GM12865 (cell line): ENCODE results near the gene SCTR.

ENCODE experiments used
- DNase-seq: peaks from one replicate; pipeline ENCODE4 v3.0.0; 2010; ENCODE audit warnings: low read depth
- H3K4me3 ChIP-seq: 2 replicates; pipeline ENCODE4 v1.5.1; 2011; ENCODE audit warnings: mild to moderate bottlenecking, low read depth, low read length, control low read depth
- TF ChIP-seq, protein P1 (sequence below): IDR thresholded peaks from 2 replicates; pipeline ENCODE4 v1.5.1; 2011; ENCODE audit warnings: low read length, control low read depth, low read depth, inconsistent platforms; ENCODE audit not compliant: insufficient read depth; ENCODE audit errors: missing control alignments

SCTR gene

DNA sequence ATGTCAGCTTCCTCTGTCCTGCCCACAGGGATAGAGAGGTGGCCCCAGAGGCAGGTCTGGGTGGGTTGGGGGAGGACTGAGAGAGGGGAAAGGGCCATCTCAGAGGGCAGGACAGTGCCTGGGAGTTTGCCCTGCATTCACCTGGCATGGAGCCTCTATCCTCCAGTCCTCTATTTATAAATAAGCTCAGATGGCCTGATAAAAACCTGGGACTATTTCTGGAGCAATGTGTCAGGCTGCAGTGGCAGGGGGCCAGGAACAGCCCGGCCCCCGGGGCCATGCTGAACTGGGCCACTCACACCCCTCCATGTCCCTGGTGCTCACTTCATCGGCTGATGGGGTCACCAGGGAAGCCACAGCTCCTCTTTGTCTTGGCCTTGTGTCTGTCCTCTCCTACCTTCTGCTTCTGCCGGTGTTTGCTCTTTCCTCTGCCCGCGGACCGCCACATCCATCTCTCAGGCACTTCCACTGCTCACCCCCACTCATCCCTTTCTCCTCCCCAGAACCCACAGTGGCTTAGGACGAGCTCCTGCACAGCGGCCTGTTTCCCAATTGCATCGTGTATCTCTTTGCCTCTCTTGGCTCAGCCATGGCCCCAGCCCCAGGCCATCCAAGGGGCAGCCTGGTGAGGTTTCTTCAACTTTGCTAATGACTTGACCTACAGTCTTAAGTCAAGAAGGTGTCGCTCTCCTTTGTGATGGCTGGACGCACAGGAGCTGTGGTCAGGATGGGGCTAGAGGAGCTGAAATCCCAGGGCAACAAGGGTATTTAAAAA lies 38.8 kb downstream of the SCTR start:
- no peak for DNase-seq
- no peak overlapping the region for H3K4me3 ChIP-seq

DNA sequence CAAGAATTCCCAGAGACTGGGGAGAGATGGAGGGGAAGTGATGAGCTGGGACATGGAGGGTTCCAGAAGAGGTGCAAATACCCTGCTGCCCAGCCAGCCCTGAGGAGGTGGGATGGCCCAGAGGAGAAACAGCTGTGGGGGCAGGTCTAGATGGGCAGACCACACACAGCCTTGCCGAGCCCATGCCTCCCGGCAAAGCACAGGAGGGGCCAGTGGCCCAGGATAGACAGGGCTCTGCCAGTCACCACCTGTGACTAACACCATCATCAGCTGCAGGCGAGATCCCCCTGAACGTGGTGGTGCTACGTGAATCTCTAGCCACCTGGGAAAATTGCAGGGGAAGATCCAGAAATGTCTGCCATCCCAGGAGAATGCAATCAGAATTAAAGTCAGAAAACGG lies 39.4 kb downstream of the SCTR start:
- no peak for DNase-seq
- no peak overlapping the region for H3K4me3 ChIP-seq
- TF ChIP-seq, protein P1, sequence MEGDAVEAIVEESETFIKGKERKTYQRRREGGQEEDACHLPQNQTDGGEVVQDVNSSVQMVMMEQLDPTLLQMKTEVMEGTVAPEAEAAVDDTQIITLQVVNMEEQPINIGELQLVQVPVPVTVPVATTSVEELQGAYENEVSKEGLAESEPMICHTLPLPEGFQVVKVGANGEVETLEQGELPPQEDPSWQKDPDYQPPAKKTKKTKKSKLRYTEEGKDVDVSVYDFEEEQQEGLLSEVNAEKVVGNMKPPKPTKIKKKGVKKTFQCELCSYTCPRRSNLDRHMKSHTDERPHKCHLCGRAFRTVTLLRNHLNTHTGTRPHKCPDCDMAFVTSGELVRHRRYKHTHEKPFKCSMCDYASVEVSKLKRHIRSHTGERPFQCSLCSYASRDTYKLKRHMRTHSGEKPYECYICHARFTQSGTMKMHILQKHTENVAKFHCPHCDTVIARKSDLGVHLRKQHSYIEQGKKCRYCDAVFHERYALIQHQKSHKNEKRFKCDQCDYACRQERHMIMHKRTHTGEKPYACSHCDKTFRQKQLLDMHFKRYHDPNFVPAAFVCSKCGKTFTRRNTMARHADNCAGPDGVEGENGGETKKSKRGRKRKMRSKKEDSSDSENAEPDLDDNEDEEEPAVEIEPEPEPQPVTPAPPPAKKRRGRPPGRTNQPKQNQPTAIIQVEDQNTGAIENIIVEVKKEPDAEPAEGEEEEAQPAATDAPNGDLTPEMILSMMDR: no peak

More for the DNA sequence above, 38.8 kb downstream of the SCTR start:
- TF ChIP-seq, protein P1: no peak

DNA sequence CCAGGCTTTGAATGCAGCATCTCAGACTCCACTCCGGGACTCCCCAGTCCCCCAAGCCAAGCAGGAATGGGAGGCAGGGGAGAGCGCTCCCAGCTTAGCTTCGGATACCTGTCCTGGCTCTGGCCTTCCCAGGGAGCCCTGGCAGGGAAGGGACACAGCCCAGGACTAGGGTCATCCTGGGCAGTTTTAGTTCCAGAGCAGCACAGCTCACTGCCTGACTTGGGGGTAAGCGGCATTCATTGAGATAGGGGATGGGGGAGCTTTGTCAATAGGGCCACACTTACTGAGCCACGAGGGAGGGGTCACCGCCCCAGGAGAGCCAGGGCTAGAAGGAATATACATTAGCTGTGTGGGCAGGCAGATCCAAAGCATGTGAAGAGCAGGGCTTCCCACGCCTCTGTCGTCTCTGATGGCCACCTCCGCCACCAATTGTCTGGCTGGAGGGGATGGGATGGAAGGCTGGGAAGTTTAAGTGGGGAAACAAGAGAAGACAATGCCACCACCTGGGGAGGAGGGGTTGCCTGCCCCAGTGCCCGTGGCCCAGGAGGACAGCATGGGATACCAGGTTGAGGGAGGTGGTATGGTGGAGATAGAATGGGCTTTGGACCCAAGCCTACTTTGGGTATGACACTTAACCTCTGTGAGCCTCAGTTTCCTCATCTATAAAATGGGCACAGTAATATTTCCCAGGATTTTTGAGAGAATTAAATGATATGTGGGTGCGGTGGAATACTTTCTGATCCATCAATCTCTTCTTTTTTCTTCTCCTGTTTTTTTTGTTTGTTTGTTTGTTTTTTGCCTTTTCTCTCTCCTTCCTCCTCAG lies 40.2 kb downstream of the SCTR start:
- no peak overlapping the region for H3K4me3 ChIP-seq
- no peak for DNase-seq
- TF ChIP-seq, protein P1: no peak

DNA sequence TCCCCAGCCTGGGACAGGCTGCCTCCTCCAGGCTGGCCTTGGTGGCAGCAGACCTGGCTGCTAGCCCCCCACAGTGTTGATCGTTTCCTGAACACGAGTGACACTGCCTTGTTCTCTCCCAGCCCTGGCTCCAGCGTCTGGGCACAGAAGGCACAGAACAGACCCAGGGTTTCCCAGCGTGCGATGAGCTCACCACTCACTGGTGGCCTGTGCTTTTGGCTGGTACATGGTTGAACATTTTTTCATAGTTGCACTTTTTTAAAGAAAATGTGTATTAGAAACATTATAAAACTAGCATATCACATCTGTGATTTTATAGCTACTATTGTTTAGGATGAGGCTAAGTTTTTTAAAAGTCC lies 40.9 kb downstream of the SCTR start:
- TF ChIP-seq, protein P1: no peak
- no peak for DNase-seq
- no peak overlapping the region for H3K4me3 ChIP-seq

DNA sequence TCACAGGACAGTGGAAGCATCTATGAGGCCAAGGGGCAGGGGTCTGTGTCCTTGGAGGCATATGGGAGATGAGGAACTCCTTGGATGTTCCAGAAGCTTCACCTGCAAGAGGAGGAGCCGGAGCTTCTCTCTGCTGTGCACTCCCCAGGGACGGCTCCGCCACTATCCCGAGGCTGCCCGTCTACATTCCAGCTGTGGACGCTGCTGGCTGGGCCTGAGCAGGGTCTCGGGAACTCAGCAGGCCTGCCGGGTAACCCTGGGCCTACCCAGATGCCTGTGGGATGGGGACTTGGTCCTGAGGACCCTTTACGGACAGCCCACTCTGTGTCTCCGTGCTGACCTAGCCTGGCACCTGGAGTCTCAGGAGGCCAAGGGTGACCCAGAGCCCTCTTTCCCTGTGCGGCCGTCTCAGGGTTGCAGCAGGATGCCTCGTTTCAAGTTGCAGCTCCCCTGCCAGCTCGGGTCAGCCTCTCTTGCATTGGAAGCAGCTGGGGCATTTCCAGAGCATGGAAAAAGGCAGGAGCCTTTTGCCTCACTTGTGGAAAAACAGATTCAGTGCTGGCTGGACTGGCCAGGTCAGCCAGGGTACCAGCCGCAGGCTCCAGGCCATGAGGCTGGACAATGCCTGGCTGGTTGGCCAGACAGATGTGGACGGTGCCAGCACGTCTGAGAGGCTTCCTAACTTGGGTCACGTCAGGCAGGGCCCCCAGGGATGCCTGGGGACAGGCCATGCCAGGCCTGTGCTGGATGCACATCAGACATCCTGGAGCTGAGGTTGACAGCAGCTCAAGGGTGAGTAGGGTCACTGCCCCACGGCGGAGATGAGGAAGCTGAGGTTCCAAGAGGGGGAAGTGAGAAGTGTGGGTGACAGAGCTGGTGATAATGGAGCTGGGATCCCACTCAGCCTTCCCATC lies 41.5 kb downstream of the SCTR start:
- TF ChIP-seq, protein P1: no peak
- H3K4me3 ChIP-seq: no peak overlapping the region
- DNase-seq: no peak
